Urinary bladder (tissue), 4 donors: ENCODE results near the gene ADGRV1. TPM values are rescaled to one million over a fixed set of nuclear protein-coding genes. Genes with fewer than 3 reads are reported as not detected.
"Not testable (repeated sequence)": the region's sequence is repeated elsewhere in the genome, so short reads cannot be mapped to it uniquely, and the experiment has no call there.

ENCODE experiments used
- DNase-seq: peaks from one replicate; pipeline ENCODE4 v3.0.0-alpha.2; 2015; ENCODE audit errors: extremely low spot score
- H3K27ac ChIP-seq: one replicate; pipeline ENCODE4 v1.5.1; 2013; ENCODE audit warnings: low read depth, mild to moderate bottlenecking, moderate library complexity
- H3K36me3 ChIP-seq: one replicate; pipeline ENCODE4 v1.6.1; 2013; ENCODE audit warnings: mild to moderate bottlenecking, moderate library complexity; ENCODE audit not compliant: insufficient read depth
- H3K4me1 ChIP-seq: one replicate; pipeline ENCODE4 v1.6.1; 2013; ENCODE audit warnings: mild to moderate bottlenecking, moderate library complexity; ENCODE audit not compliant: insufficient read depth
- H3K4me3 ChIP-seq: one replicate; pipeline ENCODE4 v1.5.1; 2013; ENCODE audit warnings: low read depth, low read length
- WGBS: extraction: QIAGEN DNeasy Blood & Tissue Kit; methylation state at CpG from one replicate; pipeline ENCODE4 v1.1.7; 2013; 5-methylcytosine and 5-hydroxymethylcytosine counted together
- polyA plus RNA-seq: library from polyadenylated mRNA; stranded (reverse); fragments of 200-250 nt; gene quantifications from one replicate; pipeline ENCODE4 v1.2.3, GENCODE V29; 2013
- total RNA-seq: library from RNA; depleted of rRNA; stranded (reverse); fragments of >200 nt; gene quantifications from one replicate; pipeline ENCODE4 v1.2.3, GENCODE V29; 2014
- donor health status: healthy with polysubstance abuse.
- donor health status: healthy.

Gene ADGRV1
- total and polyA plus RNA-seq, 2 donors: 4.0 to 6.6 TPM

DNA sequence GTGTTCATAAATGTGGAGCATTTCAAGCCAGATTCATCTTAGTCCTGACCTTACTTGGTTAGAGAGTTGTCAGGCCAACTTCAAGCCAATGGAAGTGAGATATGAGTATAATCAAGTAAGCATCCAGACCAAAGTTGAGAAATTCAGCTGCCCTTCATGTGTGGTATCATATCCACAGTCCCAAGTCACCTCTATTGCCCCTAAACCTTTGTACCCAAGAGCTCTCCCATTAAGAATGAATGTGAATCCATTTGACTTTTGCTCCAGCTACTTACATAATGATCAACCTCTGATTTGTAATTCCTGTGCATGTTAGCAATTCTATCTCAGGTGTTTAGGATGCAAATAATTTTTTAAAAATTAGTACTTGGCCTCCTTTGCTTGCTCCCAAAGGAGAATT lies 342.7 kb downstream of the ADGRV1 start:
- DNase-seq: no peak
- H3K27ac ChIP-seq: no peak overlapping the region
- H3K4me3 ChIP-seq: no peak overlapping the region
- no peaks in the 10 kb centered on the region for H3K4me1 ChIP-seq
- H3K36me3 ChIP-seq: no peaks in the 10 kb centered on the region

DNA sequence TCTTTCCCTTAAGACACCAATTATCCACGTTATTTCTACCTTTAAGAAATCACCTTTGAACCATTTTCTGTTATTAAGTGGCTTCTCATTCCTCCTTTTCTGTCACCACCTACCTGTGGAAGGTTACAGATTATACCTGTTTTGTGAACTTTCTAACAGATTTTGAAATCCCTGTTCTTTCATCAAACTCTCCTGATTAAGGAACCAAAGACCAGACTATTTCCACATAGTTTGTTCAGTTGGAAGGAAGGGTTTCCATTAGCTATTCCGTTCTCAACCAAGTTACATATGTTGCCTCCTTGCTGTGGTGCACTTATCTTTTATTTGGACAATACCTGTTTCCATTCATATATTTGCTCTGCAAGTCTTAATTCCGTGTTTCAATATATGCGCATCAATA lies 343.6 kb downstream of the ADGRV1 start:
- no peak for DNase-seq
- Histone ChIP-seq H3K4me1 (no peaks in the 10 kb centered on the region), H3K27ac (no peak overlapping the region), H3K36me3 (no peaks in the 10 kb centered on the region), H3K4me3 (no peak overlapping the region)
- WGBS: 90% methylated on average over 4 of the region's 4 CpGs

- Histone ChIP-seq H3K4me1 (no peaks in the 10 kb centered on the region), H3K27ac (no peak overlapping the region)
- 78% methylated on average over 6 of the region's 6 CpGs for WGBS
These were observed 344.2 kb downstream of the ADGRV1 start for GRCh38 chr5:90902651-90903386.

DNA sequence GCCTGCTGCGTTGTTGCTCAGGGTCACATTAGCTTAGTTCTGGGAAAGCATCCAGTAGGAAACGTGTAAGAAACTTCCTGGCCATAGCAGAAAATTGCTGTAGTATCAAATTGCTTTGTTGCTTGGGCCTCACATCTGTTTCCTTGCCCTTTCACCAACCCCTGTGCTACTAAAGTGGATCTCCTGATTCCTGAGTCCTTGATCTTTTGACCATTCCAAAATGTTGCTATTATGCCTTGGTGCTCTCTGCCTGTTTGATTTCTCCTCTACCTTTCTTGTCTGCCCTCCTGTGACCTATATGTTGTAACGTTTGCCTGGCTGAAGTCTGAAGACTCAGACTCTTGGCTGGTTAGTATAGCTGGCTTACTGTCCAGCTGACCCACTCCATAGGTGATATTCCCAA lies 350.5 kb downstream of the ADGRV1 start:
- 42% methylated on average over 3 of the region's 3 CpGs for WGBS
- Histone ChIP-seq H3K27ac (no peak overlapping the region), H3K4me3 (no peak overlapping the region), H3K36me3 (no peaks in the 10 kb centered on the region), H3K4me1 (no peaks in the 10 kb centered on the region)
- no peak for DNase-seq

More at GRCh38 chr5:90902651-90903386, 344.2 kb downstream of the ADGRV1 start:
- Histone ChIP-seq H3K36me3 (no peaks in the 10 kb centered on the region), H3K4me3 (no peak overlapping the region)
- no peak for DNase-seq

DNA sequence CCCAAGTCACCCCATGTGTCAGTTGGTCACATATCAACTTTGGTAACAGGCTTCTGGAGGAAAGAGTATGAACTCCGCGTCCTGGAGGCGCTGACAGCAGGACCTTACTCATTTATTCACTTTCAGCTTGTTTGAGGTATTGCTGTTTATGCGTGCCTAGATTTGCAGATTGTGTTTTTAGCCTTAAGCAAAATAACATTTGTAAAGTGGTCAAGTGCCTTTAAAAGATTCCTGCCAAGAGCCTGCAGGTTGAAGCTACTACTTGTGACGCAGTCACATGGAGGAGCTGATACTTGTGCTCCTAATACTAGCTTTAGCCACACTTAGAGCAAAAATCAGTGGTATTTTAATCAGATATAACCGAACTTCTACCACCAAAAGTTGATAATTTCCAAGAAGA lies 351.3 kb downstream of the ADGRV1 start:
- Histone ChIP-seq H3K4me3 (no peak overlapping the region), H3K4me1 (no peaks in the 10 kb centered on the region), H3K36me3 (no peaks in the 10 kb centered on the region), H3K27ac (no peak overlapping the region)
- DNase-seq: no peak
- WGBS: 90% methylated on average over 6 of the region's 6 CpGs

DNA sequence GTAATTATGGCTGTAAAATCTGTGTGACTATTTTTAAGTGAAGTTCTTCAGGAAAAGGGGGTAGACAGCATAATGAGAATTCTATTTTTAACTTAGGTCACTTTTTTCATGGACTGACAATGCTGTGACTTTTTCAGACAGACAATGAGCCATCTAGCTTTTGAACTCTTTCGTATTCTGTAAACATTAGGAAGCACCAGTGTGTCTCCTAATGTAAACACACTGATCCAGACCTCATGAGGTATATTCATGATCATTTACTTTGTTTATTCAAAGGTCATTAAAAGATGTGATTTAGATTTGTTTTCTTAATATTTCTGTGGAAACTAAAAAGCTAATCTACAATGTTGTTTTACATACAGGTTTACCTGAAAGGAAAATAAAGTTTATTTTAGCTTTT lies 352.6 kb downstream of the ADGRV1 start:
- H3K27ac ChIP-seq: no peak overlapping the region
- WGBS: 27% methylated on average over 1 of the region's 1 CpG
- DNase-seq: no peak

GRCh38 chr5:90912476-90912875 lies 353.9 kb downstream of the ADGRV1 start:
- Histone ChIP-seq H3K4me3 (no peak overlapping the region), H3K27ac (no peak overlapping the region), H3K36me3 (no peaks in the 10 kb centered on the region), H3K4me1 (no peaks in the 10 kb centered on the region)
- WGBS: 93% methylated on average over 4 of the region's 4 CpGs
- no peak for DNase-seq

More for the DNA sequence above, 352.6 kb downstream of the ADGRV1 start:
- no peaks in the 10 kb centered on the region for H3K4me1 ChIP-seq
- no peak overlapping the region for H3K4me3 ChIP-seq
- H3K36me3 ChIP-seq: no peaks in the 10 kb centered on the region

DNA sequence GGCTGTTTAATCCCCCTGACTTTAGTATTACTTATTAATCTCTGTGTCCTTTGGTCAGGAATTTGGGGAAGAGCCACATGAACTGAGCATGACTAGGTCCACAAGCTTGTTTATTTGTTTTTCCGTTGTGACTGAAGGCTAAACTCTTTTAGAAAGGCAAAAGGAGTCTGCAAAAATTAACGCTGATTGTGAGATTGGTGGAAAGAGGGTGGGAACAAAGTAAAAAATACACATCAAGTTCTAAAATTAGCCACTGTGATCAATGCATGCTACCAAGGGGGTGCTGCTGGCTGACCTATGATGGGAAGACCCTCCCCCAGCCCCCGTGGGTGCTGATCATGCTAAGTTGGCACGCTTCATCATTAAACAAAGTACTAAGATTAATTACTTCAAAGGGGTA lies 356.8 kb downstream of the ADGRV1 start:
- Histone ChIP-seq H3K4me1 (no peaks in the 10 kb centered on the region), H3K27ac (no peak overlapping the region), H3K36me3 (no peaks in the 10 kb centered on the region), H3K4me3 (no peak overlapping the region)
- DNase-seq: no peak
- WGBS: 82% methylated on average over 4 of the region's 4 CpGs

- H3K27ac ChIP-seq: no peak overlapping the region
- 56% methylated on average over 3 of the region's 3 CpGs for WGBS
These were observed 358.6 kb downstream of the ADGRV1 start for GRCh38 chr5:90916947-90917800.

DNA sequence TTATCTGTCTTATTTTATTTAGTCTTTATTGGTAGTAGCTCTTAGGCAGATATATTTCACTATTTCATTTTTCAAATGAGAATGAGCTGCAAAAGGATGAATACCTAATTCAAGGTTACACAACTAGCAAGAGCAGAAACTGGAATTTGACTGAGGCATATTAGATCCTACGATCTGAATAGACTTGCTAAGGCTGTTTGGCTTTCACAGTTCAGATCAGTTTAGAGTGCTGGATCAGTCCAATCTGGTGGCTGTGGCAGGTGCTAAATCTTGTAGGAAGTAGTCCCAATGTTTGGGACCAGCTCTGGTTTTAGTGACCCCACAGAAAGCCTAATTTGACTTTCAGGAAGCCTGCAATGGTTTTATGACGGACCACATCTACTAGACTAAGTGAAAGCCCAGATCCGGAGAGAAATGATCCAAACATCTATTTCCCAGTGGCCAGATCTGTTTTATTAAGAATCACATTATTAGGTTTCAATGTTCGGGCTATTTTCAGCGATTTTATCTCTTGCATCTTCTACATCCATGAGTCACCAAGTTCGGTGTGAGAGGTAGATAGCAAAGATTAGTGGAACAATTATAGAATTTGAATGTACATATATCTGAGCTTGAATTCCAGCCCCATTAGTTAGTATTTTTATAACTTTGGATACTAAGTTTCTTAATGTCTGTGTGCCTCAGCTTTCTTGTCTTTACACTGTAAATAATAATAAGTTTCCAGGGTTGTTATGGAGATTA lies 359.5 kb downstream of the ADGRV1 start:
- Histone ChIP-seq H3K36me3 (no peaks in the 10 kb centered on the region), H3K4me3 (no peak overlapping the region), H3K27ac (no peak overlapping the region), H3K4me1 (no peaks in the 10 kb centered on the region)
- DNase-seq: no peak
- WGBS: 77% methylated on average over 6 of the region's 6 CpGs

More at GRCh38 chr5:90916947-90917800, 358.6 kb downstream of the ADGRV1 start:
- DNase-seq: no peak
- Histone ChIP-seq H3K4me1 (no peaks in the 10 kb centered on the region), H3K36me3 (no peaks in the 10 kb centered on the region), H3K4me3 (no peak overlapping the region)

- Histone ChIP-seq H3K4me1 (no peaks in the 10 kb centered on the region), H3K4me3 (no peak overlapping the region), H3K36me3 (no peaks in the 10 kb centered on the region), H3K27ac (no peak overlapping the region)
- no peak for DNase-seq
- 88% methylated on average over 2 of the region's 2 CpGs for WGBS
These were observed 362.9 kb downstream of the ADGRV1 start for GRCh38 chr5:90921418-90921973.

- not testable (repeated sequence) for H3K4me3 ChIP-seq, H3K27ac ChIP-seq, DNase-seq, H3K4me1 ChIP-seq, H3K36me3 ChIP-seq
- WGBS: 90% methylated on average over 2 of the region's 2 CpGs
These were observed 365.6 kb downstream of the ADGRV1 start for GRCh38 chr5:90924222-90924621.

DNA sequence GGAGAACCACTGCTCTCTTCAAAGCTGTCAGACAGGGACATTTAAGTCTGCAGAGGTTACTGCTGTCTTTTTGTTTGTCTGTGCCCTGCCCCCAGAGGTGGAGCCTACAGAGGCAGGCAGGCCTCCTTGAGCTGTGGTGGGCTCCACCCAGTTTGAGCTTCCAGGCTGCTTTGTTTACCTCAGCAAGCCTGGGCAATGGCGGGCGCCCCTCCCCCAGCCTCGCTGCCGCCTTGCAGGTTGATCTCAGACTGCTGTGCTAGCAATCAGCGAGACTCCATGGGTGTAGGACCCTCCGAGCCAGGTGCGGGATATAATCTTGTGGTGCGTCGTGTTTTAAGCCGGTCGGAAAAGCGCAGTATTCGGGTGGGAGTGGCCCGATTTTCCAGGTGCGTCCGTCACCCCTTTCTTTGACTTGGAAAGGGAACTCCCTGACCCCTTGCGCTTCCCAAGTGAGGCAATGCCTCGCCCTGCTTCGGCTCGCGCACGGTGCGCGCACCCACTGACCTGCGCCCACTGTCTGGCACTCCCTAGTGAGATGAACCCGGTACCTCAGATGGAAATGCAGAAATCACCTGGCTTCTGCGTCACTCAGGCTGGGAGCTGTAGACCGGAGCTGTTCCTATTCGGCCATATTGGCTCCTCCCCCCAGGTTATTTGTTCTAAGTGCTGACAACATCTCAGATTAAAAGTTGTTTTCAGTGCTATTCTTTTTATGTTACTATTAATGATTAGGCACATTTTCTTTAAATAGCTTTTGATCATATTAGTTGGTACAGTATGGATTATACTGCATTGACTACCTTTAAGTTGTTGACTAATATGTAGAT lies 370.6 kb downstream of the ADGRV1 start:
- not testable (repeated sequence) for H3K36me3 ChIP-seq, DNase-seq, H3K4me3 ChIP-seq, H3K27ac ChIP-seq, H3K4me1 ChIP-seq
- 90% methylated on average over 21 of the region's 29 CpGs for WGBS
